ENCODE results near the gene APLNR. TPM values are rescaled to one million over a fixed set of nuclear protein-coding genes. Genes with fewer than 3 reads are reported as not detected.

The APLNR gene
- total RNA-seq: not detected in 2 replicates

DNA sequence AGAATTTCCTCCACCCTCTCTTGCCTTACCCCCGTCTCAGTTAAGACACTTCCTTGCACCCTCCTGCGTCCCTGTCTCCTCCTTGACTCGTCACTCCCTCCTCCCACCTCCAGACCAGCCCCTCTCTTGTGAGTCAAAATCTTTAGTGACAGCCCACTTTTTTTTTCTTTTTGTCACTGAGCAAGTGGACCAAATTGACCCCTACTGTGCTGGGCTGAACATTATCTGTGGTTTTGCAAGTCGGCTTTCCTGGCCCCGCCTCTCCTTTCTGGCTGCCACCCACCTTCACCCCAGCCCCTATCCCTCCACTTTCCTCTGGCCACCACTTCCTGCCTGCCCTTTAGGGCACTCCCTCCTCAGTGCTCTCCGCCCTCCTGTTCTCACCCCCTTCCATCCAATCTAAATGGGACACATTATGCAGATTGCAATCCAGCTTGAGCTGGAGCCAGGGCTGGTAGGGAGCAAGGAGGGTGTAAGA, at the start of gene APLNR:
Gene APLNR, minus strand, starts transcription at position 47 of the 478 bp plus-strand sequence. CDS start 246 bp downstream, outside the sequence.

Other genes with a start within 250 kb of the APLNR start
- not detected in 2 replicates for gene OR5AK2, start 248.3 kb downstream of the APLNR start, total RNA-seq
- not detected in 2 replicates for gene LRRC55, start 55.3 kb downstream of the APLNR start, total RNA-seq
- gene TNKS1BP1, start 87.7 kb upstream of the APLNR start, total RNA-seq: 76.8 and 95.2 TPM in 2 replicates
- 89.5 and 116 TPM in 2 replicates for gene SSRP1, start 98.6 kb upstream of the APLNR start, total RNA-seq
- not detected in 2 replicates for gene P2RX3, start 101.1 kb upstream of the APLNR start, total RNA-seq
- gene PRG3, start 143.9 kb upstream of the APLNR start, total RNA-seq: not detected in 2 replicates
- gene PRG2, start 153.4 kb upstream of the APLNR start, total RNA-seq: 0.14 TPM in 1 of 2 replicates, not detected in the other
- 40.2 and 70.2 TPM in 2 replicates for gene SLC43A3, start 189.9 kb upstream of the APLNR start, total RNA-seq
- gene RTN4RL2, start 223.3 kb upstream of the APLNR start, total RNA-seq: under 0.01 TPM in 1 of 2 replicates, not detected in the other